NT2/D1 (cell line): ENCODE measurements around the gene NOL12.

Experiments used
- DNase-seq: peaks from one replicate; pipeline ENCODE4 v3.0.0-alpha.2; 2011; ENCODE audit warnings: low read depth, low spot score
- H3K27me3 ChIP-seq: 2 replicates; pipeline ENCODE4 v1.6.0; 2011; ENCODE audit warnings: mild to moderate bottlenecking; ENCODE audit not compliant: insufficient read length, insufficient read depth
- H3K36me3 ChIP-seq: 2 replicates; pipeline ENCODE4 v1.6.1; 2011; ENCODE audit warnings: mild to moderate bottlenecking, low read length, mixed read lengths; ENCODE audit not compliant: insufficient read depth, insufficient read length
- H3K4me1 ChIP-seq: 2 replicates; pipeline ENCODE4 v1.5.1; 2011; ENCODE audit not compliant: insufficient read depth, insufficient read length
- H3K4me3 ChIP-seq: 2 replicates; pipeline ENCODE4 v1.5.1; 2011; ENCODE audit warnings: low read depth; ENCODE audit not compliant: insufficient read length
- H3K9ac ChIP-seq: 2 replicates; pipeline ENCODE4 v1.6.0; 2011; ENCODE audit warnings: low read depth; ENCODE audit not compliant: insufficient read length
- H3K9me3 ChIP-seq: 2 replicates; pipeline ENCODE4 v1.5.1; 2011; ENCODE audit warnings: mild to moderate bottlenecking, low read length; ENCODE audit not compliant: insufficient read depth
- SUZ12 ChIP-seq: IDR thresholded peaks from 2 replicates; pipeline ENCODE4 v1.6.1; 2011; ENCODE audit not compliant: insufficient read length, insufficient read depth; ENCODE audit errors: extremely low read depth
- YY1 ChIP-seq: IDR thresholded peaks from 2 replicates; pipeline ENCODE4 v1.6.1; 2011; ENCODE audit not compliant: insufficient read length, insufficient read depth
- ZNF274 ChIP-seq: IDR thresholded peaks from 2 replicates; pipeline ENCODE4 v1.6.1; 2011; ENCODE audit warnings: mild to moderate bottlenecking, low read depth, low read length

The NOL12 gene

DNA sequence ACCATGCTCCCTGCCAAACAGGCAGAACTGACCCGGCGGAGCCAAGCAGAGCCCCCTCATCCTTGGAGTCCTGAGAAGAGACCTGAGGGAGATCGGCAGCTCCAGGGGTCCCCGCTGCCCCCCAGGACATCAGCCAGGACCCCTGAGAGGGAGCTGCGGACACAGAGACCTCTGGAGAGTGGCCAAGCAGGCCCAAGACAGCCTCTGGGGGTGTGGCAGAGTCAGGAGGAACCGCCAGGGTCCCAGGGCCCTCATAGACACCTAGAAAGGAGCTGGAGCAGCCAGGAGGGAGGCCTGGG is 48.2 kb downstream of the NOL12 start:
- H3K9me3 ChIP-seq = no peaks in the 10 kb centered on the region
- no peak for TF ChIP-seq SUZ12
- TF ChIP-seq YY1 = no peak
- no peak for TF ChIP-seq ZNF274
- peaks cover 4% of the 10 kb centered on the region for H3K4me1 ChIP-seq
- H3K27me3 ChIP-seq = peaks cover 27% of the 10 kb centered on the region
- no peak overlapping the region for H3K4me3 ChIP-seq
- no peak for DNase-seq
- no peak overlapping the region for H3K9ac ChIP-seq
- peaks cover 4% of the 10 kb centered on the region for H3K36me3 ChIP-seq

GRCh38 chr22:37734964-37735451 is 48.9 kb downstream of the NOL12 start:
- Histone ChIP-seq H3K9ac (no peak overlapping the region), H3K4me3 (no peak overlapping the region), H3K4me1 (peaks cover 5% of the 10 kb centered on the region), H3K9me3 (no peaks in the 10 kb centered on the region), H3K27me3 (peaks cover 27% of the 10 kb centered on the region), H3K36me3 (peaks cover 4% of the 10 kb centered on the region)
- no peak for TF ChIP-seq ZNF274
- TF ChIP-seq YY1 = no peak
- TF ChIP-seq SUZ12 = no peak
- no peak for DNase-seq

DNA sequence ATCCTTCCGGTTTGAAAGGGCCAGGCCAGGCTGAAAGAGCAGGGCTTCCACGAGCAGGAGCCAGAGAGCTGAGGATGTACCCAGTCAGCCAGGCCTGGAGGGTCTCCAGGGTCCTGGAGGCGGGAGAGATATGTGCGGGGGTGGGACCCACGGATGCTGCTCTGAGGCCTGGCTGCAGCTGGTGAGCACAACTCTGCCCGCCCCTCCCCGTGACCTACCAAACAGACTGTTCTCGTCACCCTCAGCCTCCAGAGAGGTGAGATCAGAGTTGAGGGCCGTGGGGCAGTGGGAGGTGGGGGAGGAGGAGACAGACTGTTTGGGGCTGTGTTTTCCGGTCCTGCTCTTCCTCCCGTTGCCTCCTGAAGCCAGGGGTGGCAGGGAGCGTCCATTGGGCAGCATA is 52.9 kb downstream of the NOL12 start:
- H3K36me3 ChIP-seq = no peaks in the 10 kb centered on the region
- H3K27me3 ChIP-seq = peaks cover 27% of the 10 kb centered on the region
- TF ChIP-seq YY1 = no peak
- TF ChIP-seq ZNF274 = no peak
- no peak for TF ChIP-seq SUZ12
- H3K9ac ChIP-seq = no peak overlapping the region
- H3K4me3 ChIP-seq = no peak overlapping the region
- H3K4me1 ChIP-seq = peaks cover 16% of the 10 kb centered on the region
- no peak for DNase-seq
- H3K9me3 ChIP-seq = no peaks in the 10 kb centered on the region

- Histone ChIP-seq H3K4me1 (peaks cover 20% of the 10 kb centered on the region), H3K4me3 (no peak overlapping the region), H3K36me3 (peaks cover 5% of the 10 kb centered on the region), H3K9me3 (no peaks in the 10 kb centered on the region), H3K9ac (no peak overlapping the region), H3K27me3 (peaks cover 27% of the 10 kb centered on the region)
- TF ChIP-seq YY1 = no peak
- TF ChIP-seq ZNF274 = no peak
- no peak for TF ChIP-seq SUZ12
- DNase-seq = no peak
These were observed 53.5 kb downstream of the NOL12 start for GRCh38 chr22:37739611-37740049.

DNA sequence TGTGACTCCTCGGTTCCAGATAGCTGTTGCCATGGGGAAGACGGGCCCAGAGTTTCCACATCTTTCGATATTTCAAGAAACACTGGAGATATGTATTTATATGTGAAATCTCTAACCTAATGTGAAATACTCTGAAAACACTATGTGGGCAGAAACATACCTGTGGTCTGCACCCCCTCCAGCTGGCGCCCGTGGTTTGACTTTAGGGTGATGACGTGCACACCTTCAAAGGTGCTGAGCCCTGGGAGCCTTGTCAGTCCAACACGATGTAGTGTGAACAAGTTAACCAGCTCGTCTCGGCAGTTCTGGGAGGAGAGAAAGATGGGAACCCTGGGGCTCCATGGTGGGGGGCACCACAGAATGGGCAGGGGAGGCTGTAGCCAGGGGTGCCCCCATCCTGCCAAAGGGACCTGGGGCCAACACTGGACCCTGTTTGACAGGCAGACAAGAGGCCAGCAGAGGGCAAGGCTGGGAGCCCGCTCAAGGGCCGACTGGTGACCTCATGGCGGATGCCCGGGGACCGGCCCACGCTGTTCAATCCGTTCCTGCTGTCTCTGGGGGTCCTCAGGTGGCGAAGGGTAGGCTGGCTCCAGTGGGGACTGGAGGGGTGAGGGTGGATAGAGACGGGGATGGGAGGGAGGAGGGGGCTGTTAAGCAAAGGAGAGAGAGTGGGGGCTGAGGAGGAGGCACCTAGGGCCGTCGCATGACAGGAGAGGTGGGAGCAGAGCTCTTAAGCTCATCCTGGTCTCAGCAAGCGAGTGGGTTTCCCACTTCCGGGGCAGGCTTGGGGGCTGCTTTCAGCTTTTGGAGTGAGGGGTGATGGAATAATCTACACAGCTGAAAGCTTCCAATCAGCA is 54.5 kb downstream of the NOL12 start:
- no peak overlapping the region for H3K4me3 ChIP-seq
- H3K9ac ChIP-seq = no peak overlapping the region
- no peaks in the 10 kb centered on the region for H3K9me3 ChIP-seq
- DNase-seq = no peak
- H3K27me3 ChIP-seq = peaks cover 25% of the 10 kb centered on the region
- TF ChIP-seq ZNF274 (no peak), SUZ12 (no peak), YY1 (no peak)
- peaks cover 20% of the 10 kb centered on the region for H3K4me1 ChIP-seq
- peaks cover 5% of the 10 kb centered on the region for H3K36me3 ChIP-seq

DNA sequence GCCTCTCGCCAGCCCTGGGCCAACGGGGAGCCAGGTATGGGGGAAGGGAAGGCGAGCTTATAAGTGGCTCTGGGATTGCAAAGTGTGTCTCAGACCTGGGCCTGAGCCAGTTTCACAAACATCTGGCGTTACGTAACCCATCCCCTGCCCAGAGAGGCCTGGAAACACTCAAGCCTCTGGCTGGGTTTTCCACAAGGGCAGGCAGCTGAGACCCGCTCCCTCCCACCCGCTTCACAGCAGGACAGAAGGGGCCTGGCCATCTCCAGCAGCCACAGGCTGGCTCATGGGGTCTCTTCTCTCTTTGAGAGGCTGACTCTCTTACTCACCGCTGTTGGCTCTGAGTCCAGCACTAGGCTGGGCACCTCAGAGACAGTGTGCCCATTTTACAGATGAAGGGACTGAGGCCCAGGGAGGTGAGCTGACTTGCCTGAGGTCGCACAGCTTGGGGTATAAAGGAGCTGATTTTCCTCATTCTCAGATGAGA is 55.2 kb downstream of the NOL12 start:
- no peak for TF ChIP-seq ZNF274
- TF ChIP-seq SUZ12 = no peak
- no peak for TF ChIP-seq YY1
- H3K9ac ChIP-seq = peak overlapping the region; percentile 25
- H3K27me3 ChIP-seq = peaks cover 19% of the 10 kb centered on the region
- no peaks in the 10 kb centered on the region for H3K9me3 ChIP-seq
- no peak overlapping the region for H3K4me3 ChIP-seq
- H3K4me1 ChIP-seq = peaks cover 20% of the 10 kb centered on the region
- no peak for DNase-seq
- peaks cover 5% of the 10 kb centered on the region for H3K36me3 ChIP-seq

DNA sequence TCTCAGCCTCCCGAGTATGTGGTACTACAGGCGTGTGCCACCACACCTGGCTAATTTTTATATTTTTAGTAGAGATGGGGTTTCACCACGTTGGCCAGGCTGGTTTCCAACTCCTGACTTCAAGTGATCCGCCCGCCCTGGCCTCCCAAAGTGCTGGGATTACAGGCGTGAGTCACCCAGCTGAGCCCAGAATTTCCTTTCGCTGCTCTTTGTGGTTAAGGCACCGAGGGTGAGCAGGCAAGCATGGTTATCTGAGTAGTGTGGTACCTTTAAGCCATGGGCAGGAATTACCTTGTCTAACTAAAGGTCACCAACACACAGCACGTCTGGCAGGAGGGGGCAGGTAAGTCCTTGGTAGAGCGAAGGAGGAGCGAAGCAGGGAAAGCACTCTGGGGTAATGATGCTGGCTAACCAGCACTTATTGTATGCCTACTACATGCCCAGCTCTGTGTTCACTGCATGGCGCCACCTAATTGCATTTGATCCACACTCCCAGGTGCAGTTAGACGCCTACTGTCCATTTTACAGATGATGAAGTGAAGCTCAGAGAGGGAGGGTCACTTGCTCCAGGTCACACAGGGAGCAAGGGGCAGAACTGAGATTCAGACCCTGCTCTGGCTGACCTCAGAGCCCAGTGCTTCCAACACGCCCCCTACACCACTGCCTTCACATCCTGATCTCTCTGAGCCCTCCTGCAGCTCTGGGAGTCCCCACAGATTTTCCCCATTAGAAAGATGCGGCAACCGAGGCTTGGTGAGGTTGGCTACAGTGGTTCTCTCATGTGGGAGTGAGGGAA is 56.4 kb downstream of the NOL12 start:
- H3K9me3 ChIP-seq = no peaks in the 10 kb centered on the region
- TF ChIP-seq YY1 (no peak), SUZ12 (no peak), ZNF274 (no peak)
- H3K4me3 ChIP-seq = no peak overlapping the region
- peak overlapping the region; percentile 3 for H3K9ac ChIP-seq
- H3K4me1 ChIP-seq = peaks cover 23% of the 10 kb centered on the region
- peaks cover 10% of the 10 kb centered on the region for H3K27me3 ChIP-seq
- DNase-seq = no peak
- peaks cover 5% of the 10 kb centered on the region for H3K36me3 ChIP-seq
